ENCODE results near the gene POU6F1.

POU6F1 gene

DNA sequence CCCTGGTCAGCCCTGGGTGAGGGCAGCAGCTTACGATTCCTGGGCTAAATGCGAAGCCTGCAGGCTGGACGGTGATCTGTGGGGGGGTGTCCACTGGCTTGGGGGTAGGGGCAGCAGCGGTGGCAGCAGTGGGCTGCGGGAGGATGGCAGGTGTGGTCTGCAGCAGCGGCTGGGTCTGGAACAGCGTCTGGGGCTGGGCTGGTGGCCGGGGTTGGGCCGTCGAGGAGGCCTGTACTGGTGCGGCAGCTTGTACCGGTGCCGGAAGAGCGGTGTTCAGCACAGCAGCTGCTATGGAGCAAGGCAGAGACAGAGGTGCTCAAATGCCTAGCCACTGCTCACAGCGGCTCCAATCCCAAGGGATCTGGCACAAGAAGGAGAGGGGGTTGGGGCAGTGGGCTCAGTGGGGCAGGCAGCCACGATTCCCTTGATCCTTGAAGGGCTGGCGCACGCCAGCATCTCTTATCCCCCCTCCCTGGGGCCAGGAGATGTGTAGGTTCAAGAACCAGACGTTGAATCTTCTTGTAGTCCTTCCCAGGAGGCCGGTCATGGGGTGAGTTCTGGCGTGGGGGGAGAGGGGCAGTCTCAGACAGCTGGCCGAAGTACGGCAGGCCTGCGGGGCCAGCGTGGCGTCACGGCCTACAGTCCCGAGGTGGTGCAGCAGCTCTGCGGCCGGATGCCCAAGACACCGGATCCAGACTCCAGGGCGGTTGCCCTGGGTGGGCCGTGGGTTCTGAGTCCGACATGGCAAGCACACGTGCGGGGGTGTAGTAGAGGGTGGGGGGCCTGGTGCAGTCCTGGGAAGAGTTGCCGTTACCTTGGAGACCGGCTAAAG lies 19.9 kb downstream of the POU6F1 start:
- DNase-seq, result no peak

DNA sequence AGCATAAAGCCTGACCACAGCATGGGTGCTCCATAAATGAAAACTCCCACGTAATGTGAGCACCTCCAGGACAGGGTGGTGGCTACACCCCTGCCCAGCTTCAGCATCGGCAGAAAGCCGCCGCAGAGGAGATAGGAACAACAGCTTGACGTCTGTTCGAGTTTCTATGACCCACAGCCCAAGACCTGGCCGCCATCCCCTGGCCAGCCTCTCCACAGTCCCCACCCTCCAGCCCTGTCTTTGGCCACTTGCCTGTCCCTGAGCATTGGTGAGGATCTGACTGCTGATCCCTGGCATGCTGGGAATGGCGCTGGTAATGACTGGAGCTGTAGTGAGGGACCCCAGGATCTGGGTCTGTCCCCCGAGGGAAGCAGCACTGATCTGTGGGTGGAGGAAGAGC lies 21.3 kb downstream of the POU6F1 start:
- no peak for DNase-seq

DNA sequence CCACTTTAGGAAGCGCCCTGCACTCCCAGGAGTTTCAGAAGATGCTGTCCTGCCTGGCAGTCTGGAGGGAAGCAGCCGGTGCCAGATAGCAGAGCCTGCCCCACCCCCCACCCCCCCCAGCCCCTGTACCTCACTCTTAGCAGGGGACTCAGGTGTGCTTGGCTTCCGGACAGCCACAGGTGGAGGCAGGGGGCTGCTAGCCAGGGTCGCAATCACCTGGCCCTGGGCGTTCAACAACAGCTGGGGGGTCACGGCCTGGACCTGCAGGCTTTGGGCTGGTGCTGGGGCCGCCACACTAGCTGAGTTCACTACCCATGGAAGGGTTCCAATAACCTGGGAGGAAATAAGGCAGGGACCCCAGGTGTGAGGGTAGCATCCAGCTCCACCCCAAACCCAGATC lies 22.0 kb downstream of the POU6F1 start:
- DNase-seq, result no peak

DNA sequence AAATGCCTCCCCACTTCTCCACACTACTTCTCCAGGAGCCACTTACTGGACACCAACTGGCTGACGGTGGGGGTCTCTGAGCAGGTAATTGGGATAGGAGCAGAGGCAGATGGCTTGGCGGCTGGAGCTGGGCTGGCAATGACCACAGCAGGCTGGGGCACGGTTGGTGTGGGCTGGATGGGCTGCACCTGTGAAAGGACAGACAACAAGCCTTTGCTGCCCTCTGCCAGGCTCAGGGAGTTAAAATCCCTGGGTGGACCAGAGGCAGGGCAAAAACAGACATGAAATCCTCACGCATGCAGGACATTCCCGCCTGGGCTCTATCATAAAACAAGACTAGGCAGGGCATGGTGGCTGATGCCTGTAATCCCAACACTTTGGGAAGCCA lies 25.6 kb downstream of the POU6F1 start:
- DNase-seq, result no peak

DNA sequence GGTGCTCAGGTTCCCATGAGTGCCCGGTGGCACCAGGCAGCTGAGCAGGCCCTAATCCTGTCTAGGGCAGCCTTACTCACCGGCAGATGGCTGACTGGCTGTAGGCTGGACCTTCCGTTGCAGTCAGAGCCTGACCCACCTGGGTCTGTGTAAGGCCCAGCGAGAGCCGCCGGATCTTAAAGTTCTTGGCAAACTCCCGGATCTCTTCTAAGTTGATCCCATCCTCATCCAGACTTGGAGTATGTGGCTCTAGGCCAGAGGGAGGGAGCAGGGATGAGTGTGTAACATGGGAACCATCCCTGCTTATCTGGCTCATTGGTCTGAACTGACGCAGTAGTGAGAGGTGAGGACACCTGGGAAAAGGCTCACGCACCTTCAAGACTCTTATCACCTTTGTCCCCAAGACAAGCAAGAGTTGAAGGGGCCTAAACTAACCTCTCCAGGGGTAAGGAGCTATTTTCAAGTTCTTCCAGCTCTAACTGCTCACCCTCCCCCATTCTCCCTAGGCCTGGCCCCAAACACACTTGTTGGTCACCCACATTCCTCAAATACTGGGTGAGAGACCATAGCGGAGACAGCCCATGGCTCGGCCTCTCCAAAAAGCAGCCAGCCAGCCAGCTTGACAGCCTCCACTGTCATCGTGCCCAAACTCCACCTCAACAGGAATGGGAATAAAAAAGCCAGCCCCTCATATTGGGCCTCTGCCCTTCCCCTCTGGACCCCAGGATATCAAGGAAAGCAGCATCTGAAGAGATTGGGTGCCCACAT lies 26.2 kb downstream of the POU6F1 start:
- no peak for DNase-seq

DNA sequence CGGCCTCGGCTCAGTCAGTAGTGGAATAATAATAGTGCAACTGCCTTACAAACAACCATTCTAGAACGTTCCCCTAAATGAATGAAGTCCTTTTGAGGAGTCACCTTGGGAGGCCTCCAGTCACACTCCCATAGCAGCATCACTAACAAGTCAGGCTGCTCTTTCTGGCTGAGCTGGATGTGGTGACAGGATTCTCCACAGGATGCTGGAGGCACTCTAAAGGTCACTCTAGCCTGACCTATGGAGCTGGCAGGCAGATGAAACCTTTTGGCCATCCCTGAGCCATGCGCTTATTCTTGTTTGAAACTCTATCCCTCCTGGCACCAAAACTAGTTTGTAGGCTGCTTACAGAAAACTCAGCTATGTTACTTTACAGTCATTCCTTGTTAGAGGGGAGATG lies 27.0 kb downstream of the POU6F1 start:
- no peak for DNase-seq

DNA sequence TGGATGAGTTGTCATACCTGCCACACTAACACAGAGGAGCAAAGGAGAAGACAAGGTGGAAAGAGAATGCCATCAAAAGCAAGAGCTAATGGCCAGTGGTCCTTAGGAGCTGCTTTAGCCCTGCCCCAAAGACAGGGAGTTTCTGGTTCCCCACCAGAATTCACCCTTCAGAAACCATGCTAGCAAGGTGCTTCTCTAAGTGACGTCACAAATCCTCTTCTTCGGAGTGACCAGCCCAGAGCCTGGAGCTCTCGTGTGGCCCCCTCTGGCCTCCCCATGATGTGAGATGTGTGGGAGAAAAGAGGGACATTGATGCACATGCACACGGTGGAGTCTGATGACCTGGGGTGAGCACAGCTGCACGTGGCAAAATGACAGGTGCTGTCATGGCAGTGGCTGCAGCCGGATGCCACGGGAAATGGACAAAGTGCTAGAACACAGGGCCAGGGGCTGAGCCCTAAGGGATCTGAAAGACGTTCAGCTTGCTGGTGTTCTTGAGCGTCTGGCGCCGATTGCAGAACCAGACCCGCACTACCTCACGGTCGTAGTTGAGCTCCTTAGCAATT lies 28.0 kb downstream of the POU6F1 start:
- no peak for DNase-seq

DNA sequence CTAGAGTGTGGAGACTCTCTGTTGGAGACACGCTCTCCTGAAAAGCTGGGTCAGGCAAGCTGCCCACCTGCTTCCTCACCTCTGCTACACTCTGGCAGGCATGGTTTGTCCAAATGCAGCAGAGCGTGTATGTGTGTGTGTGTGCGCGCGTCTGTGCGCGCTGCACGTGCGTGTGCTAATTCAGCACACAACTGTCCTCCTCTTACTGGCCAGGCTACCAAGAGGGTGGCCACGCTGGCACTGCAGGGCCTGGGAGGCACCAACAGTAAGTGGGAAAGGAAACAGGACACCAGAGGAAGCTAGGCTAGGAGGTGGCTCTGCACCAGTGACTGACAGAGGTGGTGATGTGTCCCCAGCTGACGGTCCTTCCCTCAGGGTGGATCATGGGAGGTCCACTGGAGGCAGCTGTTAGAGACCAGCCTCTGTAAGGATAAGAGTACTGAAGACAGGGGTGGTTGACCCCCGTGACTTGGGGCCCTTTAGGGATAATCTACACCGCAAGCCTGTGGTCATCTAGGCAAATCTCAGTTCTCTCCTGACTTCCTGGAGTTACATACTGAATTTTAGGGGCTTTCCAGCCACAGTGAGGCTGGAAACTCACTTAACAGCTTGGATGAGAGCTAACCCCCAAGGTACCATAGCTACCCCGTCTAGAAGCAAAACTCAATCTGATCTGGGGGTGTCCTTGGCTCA lies 29.4 kb downstream of the POU6F1 start:
- no peak for DNase-seq

DNA sequence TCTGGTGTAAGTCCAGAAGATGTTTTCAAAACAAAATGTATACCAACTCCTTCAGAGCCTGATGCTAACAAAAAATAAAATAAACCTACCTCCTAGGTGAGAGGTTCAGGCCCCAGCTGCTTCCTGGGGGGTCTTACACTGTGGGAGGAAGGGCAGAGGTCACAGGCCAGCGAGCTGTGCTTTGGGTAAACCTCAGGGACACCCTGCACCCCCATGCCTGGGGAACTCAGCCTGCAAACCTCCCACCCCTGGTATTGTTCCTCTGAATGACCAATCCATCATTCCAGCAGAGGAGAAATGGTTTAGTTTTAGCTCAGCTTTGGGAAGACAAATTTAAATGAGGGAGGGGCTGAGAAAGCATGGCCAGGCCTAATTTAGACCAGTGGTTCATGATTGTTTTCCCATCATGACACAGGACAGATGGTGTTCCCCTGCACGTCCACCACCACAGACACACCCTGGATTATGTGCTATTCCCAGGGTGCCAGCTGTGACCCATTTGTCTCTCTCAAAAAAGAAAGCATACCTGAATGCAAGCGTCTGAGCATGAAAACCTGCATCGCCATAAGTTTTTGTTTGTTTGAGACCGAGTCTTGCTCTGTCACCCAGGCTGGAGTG lies 30.4 kb downstream of the POU6F1 start:
- no peak for DNase-seq

DNA sequence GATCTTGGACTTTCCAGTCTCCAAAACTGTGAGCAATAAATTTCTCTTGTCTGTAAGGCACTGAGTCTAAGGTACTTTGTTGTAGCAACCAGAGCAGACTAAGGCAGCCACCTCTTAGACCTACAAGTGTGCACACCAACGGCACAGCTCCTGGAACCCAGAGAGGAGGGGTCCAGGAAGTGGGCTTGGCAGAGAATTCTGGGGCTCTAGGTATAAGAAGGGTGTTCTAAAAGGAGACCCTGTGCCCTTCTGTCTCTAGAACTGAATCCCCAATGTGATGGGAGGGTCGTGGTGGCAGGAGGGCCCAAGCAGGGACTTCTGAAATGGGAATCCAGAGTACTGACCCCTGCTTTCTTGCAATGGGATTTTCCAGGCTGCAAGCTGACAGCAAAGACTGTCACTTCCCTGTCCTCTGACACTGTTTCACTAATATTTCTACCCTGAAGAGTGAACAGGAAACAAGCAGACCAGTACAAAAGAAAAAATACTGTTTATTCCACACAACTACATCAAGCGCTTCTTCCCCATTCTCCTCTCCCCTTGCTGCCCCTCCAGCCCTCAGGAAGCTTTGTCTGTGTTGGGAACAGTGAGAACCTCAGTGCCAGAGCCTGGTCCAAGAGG lies 31.3 kb downstream of the POU6F1 start:
- no peak for DNase-seq

DNA sequence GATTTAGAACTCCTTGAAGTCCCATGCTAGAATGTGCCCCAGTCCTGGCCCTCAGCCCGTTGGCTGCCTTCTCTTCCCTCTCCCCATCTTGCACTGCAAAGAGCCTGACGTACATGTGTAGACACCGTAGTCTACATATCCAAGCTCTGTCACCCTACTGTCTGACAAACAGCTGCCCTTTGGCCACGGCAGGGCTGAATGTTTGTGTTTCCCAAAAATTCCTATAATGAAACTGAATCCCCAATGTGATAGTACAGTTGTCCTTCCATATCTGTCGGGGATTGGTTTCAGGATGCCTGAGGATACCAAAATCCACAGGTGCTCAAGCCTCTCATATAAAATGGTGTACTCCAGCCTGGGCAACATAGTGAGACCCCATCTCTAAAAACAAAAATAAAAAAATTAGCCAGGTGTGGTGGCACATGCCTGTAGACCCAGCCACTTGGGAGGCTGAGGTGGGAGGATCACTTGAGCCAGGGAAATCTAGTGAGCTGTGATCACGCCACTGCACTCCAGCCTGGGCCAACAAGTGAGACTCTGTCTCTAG lies 32.6 kb downstream of the POU6F1 start:
- no peak for DNase-seq

DNA sequence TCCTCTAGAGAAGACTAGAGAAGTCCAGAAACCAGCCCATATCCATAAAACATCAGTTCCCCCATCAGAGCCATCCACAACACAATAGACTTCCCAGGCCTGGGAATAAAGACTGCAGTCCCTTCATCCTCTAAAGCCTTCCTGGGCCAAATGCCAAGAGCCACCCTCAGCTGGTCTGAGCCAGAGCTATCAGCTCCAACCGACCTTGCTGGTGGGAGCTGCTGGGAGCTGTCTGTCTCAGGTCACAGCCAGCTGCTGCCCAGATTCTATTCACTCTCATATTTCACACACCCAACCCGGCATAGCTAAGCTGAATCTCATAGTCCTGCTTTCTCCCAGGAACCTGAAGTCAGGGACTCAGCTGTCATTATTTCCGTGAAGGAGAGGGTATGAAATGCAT lies 34.0 kb downstream of the POU6F1 start:
- DNase-seq, result no peak

DNA sequence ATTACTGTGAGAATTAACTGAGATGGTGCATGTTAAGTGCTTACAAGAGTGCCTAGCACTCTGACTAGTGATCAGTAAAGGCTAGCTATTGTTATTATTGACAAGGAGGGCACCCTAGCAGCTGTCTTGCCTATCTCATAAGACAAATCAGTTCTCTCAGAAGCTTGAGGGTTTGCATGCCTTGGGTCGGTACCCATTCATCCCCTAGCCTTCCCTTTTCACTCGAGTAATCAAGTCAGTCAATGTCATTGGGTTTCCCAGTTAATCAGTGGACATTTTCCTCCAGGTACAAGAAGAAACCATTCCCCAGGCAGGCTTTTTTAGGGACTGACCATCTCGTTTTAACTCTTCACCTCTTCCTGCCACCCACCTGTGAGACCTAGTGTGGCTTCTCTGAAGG lies 34.5 kb downstream of the POU6F1 start:
- no peak for DNase-seq

DNA sequence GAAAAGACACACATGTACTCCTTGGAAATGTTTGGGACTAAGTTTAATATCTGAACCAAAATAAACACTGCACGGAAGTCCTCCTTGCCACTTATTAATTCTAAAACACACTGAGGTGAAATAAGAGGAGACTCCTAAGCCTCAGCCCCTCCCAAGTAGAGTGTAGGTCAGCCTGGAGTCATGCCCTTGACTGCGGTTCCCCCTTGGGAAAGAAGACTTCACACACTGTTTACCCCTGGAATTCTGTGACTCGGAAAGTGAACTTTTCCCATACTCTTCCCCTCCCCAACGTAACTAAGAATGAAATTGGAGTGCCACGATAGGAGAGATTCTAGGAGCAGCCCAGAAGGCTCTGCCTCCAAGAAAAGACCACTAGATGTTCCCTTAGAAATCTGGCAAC lies 36.3 kb downstream of the POU6F1 start:
- no peak for DNase-seq

DNA sequence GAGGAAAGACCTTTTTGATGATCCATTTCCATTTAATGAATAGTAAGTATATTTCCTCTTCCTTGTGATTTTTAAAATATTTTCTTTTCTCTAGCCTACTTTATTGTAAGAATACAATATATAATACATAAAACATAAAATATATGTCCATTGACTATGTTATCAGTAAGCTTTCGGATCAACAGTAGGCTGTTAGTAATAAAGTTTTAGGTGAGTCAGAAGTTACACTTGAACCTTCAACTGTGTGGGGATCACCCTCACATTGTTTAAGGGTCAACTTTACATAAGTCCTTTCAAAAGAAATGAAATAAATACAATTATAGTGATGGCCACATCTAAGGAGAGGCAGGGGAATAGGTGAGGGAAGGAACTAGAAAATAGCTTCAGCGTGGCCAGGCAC lies 40.0 kb downstream of the POU6F1 start:
- DNase-seq, result no peak

DNA sequence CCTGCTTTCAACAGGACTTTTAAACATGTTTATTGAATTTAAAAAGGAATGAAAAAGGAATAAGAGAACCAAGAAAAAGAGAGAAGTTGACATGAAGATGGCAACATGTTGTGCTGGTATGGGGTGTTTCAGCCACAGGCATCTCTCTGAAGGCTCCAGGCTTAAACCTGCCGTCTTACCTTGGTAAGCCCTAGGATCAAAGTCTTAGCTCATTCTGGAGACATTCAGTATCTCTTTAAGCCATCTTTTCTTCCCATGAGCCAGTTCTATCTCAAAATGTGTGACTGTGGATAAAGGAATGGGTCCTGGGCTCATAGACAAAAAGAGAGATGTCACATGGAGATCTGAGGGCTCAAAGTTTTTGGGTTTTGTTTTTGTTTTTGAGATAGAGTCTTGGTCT lies 43.4 kb downstream of the POU6F1 start:
- DNase-seq, result no peak

DNA sequence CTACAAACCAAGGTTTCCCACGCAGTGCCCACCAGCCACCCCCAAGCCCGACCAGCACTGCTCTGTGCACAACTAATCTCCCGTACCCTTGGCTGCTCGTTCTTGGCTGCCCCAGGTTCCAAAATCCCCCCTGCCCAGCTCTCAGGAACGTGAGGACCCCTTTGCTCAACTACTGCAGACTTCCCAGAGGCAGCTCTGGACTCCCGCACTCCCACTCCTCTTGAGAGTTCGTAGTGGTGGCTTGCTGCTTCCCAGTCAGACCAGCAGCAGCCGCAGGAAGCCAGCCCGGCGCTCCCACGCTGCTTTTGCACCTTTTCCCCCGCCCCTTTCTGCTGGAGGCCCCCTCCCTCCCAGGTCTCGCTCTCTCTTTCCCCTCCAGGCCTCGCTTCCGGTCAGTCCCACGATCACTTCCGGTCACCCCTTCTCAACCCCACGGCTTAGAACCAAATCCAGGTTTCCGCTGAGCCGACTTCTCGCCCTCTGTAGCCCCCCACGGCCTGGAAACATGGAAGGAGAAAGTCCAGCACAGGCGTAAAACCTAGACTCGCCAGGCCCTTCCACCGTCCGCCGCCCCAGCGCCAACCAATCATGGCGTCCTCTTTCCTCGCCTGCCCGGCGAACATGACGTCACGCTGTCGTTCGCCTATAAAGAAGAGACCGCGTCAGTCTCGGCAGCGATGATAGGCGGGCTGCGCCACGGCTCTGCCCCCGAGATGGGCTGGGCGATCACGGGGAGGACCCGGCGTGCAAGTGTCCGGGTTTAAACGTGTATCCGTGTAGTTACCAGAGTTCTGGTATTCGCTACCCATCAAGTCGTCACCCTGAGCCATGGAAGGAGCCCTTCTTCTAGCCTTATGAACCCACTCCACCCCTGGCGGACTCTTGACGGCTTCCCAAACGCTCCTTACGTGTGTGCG lies 45.1 kb downstream of the POU6F1 start, which contains the start of gene TFCP2:
Gene TFCP2, minus strand, starts transcription at position 621 of the 917 bp plus-strand sequence. CDS start 713 bp downstream, outside the sequence.
- DNase-seq, result peak; percentile 83

DNA sequence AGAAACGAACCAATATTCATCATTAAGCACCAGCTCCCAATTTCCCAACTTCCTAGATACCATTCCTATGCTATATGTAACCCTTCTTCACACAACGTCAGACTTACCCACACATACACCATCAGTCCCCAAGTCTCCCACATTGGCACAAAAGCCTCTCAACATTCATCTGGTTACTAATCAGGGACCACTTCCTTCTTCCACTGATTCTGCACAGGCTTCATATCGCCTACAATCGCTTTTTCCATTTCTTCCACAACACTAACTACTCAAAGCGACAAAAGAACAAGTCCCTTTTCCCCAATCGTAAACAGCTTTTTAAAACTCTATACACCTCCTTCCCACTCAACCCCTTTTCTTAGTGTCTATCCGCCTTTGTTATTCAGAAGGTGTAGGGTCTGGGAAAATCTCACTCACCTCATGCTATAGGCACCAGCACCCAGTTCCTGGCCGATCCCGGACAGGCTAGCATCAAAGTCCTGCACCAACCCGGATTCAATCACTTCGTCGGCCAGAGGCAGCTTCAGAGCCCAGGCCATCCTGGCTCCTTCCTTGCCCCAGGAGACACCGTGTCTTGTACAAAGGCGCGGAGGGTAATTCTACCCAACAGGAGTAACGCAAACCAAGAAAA lies 45.9 kb downstream of the POU6F1 start:
- DNase-seq, result no peak

DNA sequence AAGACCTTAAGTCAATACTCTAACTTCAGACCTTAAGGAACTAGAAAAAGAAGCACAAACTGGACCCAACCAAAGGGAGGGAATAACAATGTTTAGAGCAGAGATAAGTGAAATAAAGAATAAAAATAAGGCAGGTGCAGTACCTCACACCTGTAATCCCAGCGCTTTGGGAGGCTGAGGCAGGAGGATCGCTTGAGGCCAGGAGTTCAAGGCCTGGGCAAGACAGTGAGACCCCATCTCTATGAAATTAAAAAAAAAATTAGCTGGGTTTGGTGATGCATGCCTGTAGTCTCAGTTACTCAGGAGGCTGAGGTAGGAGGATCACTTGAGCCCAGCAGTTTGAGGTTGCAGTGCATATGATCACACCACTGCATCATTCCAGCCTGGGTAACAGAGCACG lies 54.1 kb downstream of the POU6F1 start:
- DNase-seq, result no peak

DNA sequence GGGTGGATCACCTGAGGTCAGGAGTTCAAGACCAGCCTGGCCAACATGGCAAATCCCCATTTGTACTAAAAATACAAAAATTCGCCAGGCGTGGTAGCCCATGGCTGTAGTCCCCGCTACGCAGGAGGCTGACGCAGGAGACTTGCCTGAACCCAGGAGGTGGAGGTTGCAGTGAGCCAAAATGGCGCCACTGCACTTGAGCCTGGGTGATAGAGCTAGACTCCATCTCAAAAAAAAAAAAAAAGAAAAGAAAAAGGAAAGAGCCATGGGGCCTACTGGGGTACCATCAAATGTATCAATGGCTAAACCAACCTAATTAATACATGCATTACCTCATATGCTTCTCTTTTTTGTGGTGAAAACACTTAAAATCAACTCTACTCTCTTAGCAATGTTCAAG lies 55.6 kb downstream of the POU6F1 start:
- no peak for DNase-seq

All from NCI-H526 treated with DMSO at 0.1 percent for 48 hours (cell line).